ENCODE measurements around the gene NCOA3. TPM values are rescaled to one million over a fixed set of nuclear protein-coding genes. Genes with fewer than 3 reads are reported as not detected.

The NCOA3 gene
- total and polyA plus RNA-seq, 2 experiments from 2014 or later = 6.7 to 25.8 TPM

- peaks cover 45% of the 10 kb centered on the region for H3K9me3 Mint-ChIP-seq
- Histone ChIP-seq H3K4me3 (no peak overlapping the region), H3K27ac (ENCODE audit: low read depth) (no peak overlapping the region), H4K20me1 (replicated peaks; ENCODE audit: insufficient read depth) (peaks cover 7% of the 10 kb centered on the region; the same call in 1 of the 2 replicates), H3K4me1 (ENCODE audit: insufficient read depth) (0 out of 2 replicates have a peak, but pooled peaks cover 4% of the 10 kb centered on the region), H3K9me2 (ENCODE audit: insufficient read depth) (no peaks in the 10 kb centered on the region), H3K79me2 (replicated peaks; ENCODE audit: insufficient read depth) (peaks cover 79% of the 10 kb centered on the region), H3K4me2 (no peak overlapping the region), H3K36me3 (ENCODE audit: insufficient read depth) (peaks cover 4% of the 10 kb centered on the region; the same call in 1 of the 2 replicates), H3F3A (replicated peaks; ENCODE audit: low read depth) (no peaks in the 10 kb centered on the region), H3K27me3 (ENCODE audit: insufficient read depth) (no peaks in the 10 kb centered on the region), H2AFZ (no peak overlapping the region)
- ATAC-seq (no peak), DNase-seq (ENCODE audit: low spot score) (no peak)
- peaks cover 40% of the 10 kb centered on the region for H3K36me3 Mint-ChIP-seq (ENCODE audit: low read depth)
- no peak overlapping the region for H3K4me3 Mint-ChIP-seq
- H3K4me1 Mint-ChIP-seq = no peaks in the 10 kb centered on the region
- peaks cover 3% of the 10 kb centered on the region for H3K27me3 Mint-ChIP-seq (ENCODE audit: insufficient read depth, low read depth, poor library complexity)
- TF ChIP-seq CREB1 (CRISPR knock-in tag; IDR thresholded peaks at IDR 0.05; ENCODE audit: low read depth) (no peak), ZNF114 (CRISPR knock-in tag; IDR thresholded peaks at IDR 0.05) (no peak), ETS1 (IDR thresholded peaks at IDR 0.05) (no peak), EZH2 (IDR thresholded peaks at IDR 0.05; ENCODE audit: low read depth, unreplicated experiment) (no peak), ZNF331 (CRISPR knock-in tag; IDR thresholded peaks at IDR 0.05; ENCODE audit: low read depth) (no peak), JUNB (IDR thresholded peaks at IDR 0.05; ENCODE audit: unreplicated experiment) (no peak), POLR2AphosphoS5 (IDR thresholded peaks at IDR 0.05; ENCODE audit: low read depth) (no peak)
- TF ChIP-seq, protein P1, sequence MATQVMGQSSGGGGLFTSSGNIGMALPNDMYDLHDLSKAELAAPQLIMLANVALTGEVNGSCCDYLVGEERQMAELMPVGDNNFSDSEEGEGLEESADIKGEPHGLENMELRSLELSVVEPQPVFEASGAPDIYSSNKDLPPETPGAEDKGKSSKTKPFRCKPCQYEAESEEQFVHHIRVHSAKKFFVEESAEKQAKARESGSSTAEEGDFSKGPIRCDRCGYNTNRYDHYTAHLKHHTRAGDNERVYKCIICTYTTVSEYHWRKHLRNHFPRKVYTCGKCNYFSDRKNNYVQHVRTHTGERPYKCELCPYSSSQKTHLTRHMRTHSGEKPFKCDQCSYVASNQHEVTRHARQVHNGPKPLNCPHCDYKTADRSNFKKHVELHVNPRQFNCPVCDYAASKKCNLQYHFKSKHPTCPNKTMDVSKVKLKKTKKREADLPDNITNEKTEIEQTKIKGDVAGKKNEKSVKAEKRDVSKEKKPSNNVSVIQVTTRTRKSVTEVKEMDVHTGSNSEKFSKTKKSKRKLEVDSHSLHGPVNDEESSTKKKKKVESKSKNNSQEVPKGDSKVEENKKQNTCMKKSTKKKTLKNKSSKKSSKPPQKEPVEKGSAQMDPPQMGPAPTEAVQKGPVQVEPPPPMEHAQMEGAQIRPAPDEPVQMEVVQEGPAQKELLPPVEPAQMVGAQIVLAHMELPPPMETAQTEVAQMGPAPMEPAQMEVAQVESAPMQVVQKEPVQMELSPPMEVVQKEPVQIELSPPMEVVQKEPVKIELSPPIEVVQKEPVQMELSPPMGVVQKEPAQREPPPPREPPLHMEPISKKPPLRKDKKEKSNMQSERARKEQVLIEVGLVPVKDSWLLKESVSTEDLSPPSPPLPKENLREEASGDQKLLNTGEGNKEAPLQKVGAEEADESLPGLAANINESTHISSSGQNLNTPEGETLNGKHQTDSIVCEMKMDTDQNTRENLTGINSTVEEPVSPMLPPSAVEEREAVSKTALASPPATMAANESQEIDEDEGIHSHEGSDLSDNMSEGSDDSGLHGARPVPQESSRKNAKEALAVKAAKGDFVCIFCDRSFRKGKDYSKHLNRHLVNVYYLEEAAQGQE (IDR thresholded peaks at IDR 0.05; ENCODE audit: unreplicated experiment) = no peak
- TF ChIP-seq, protein P2, sequence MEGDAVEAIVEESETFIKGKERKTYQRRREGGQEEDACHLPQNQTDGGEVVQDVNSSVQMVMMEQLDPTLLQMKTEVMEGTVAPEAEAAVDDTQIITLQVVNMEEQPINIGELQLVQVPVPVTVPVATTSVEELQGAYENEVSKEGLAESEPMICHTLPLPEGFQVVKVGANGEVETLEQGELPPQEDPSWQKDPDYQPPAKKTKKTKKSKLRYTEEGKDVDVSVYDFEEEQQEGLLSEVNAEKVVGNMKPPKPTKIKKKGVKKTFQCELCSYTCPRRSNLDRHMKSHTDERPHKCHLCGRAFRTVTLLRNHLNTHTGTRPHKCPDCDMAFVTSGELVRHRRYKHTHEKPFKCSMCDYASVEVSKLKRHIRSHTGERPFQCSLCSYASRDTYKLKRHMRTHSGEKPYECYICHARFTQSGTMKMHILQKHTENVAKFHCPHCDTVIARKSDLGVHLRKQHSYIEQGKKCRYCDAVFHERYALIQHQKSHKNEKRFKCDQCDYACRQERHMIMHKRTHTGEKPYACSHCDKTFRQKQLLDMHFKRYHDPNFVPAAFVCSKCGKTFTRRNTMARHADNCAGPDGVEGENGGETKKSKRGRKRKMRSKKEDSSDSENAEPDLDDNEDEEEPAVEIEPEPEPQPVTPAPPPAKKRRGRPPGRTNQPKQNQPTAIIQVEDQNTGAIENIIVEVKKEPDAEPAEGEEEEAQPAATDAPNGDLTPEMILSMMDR (conservative IDR thresholded peaks at IDR 0.05; ENCODE audit: low read depth in 2 of 2) = no peak
- H3K27ac Mint-ChIP-seq = no peak overlapping the region
Measured at GRCh38 chr20:47527004-47527800, 25.5 kb downstream of the NCOA3 start.

Data from GM23338 (cell line).